B cell (primary cell): ENCODE measurements around the gene CYBB. TPM values are rescaled to one million over a fixed set of nuclear protein-coding genes. Genes with fewer than 3 reads are reported as not detected.

Experiments used
- ATAC-seq: fragments of 200-7000 bp; cut with Tn5 transposase; one replicate; pipeline ENCODE4 v1.10.0; 2021; ENCODE audit warnings: low read depth, mild to moderate bottlenecking, moderate number of reproducible peaks, moderate library complexity
- CTCF ChIA-PET: fragments of 350-600 bp; sonication (Branson Sonifier 250); formaldehyde crosslinking; loops from one replicate; lab custom pipeline; 2021; ENCODE audit warnings: antibody characterized with exemption, inconsistent platforms; lab: Charles Lee
- POLR2A ChIA-PET: fragments of 350-600 bp; sonication (Branson Sonifier 250); formaldehyde crosslinking; loops from one replicate; lab custom pipeline; 2021; ENCODE audit warnings: antibody characterized with exemption; lab: Charles Lee
- DNase-seq: peaks from one replicate; pipeline ENCODE4 v3.0.0; 2013
- H2AFZ ChIP-seq: 2 replicates; pipeline ENCODE4 v1.6.1; 2012; ENCODE audit warnings: mild to moderate bottlenecking, low read depth, low read length; ENCODE audit not compliant: insufficient read depth, poor library complexity, severe bottlenecking
- H3K27ac ChIP-seq, 2 donors: 1 replicate in 1 of 2; 2 replicates in 1 of 2; pipeline ENCODE4 v1.5.1; 2012 to 2013; ENCODE audit warnings: low read length in 2 of 2, mild to moderate bottlenecking in 2 of 2, moderate library complexity in 1 of 2
- H3K27me3 ChIP-seq, 4 experiments: fragments of 200-600 bp in 1 of 4; sonication (generic) in 1 of 4; replicated peaks in 1 of 4; 1 replicate in 2 of 4; 2 replicates in 2 of 4; pipeline versions ENCODE4 v1.6.1 to v1.7.0; 2013 to 2016; ENCODE audit warnings: low read length in 3 of 4, mild to moderate bottlenecking in 2 of 4, mixed read lengths in 1 of 4, moderate library complexity in 1 of 4; ENCODE audit not compliant: insufficient read depth in 4 of 4, control insufficient read depth in 3 of 4; ENCODE audit errors: control extremely low read depth in 1 of 4
- H3K36me3 ChIP-seq, 2 experiments: replicated peaks in 1 of 2; 1 replicate in 1 of 2; 2 replicates in 1 of 2; pipeline versions ENCODE4 v1.6.1 to v1.7.1; 2013; ENCODE audit warnings: low read length in 1 of 2; ENCODE audit not compliant: insufficient read depth in 2 of 2, control insufficient read depth in 1 of 2; ENCODE audit errors: control extremely low read depth in 1 of 2, extremely low read depth in 1 of 2
- H3K4me1 ChIP-seq, 2 donors: fragments of 200-600 bp in 1 of 2; sonication (generic) in 1 of 2; 1 replicate in 1 of 2; 2 replicates in 1 of 2; pipeline versions ENCODE4 v1.5.1 to v1.6.1; 2013 to 2017; ENCODE audit warnings: low read length in 2 of 2; ENCODE audit not compliant: control insufficient read depth in 2 of 2, insufficient read depth in 2 of 2
- H3K4me2 ChIP-seq: replicated peaks from 2 replicates; pipeline ENCODE3; 2012; ENCODE audit warnings: mild to moderate bottlenecking, low read depth, low read length; ENCODE audit not compliant: poor library complexity, severe bottlenecking
- H3K4me3 ChIP-seq, 5 experiments: fragments of 200-600 bp in 1 of 5; sonication (generic) in 1 of 5; 1 replicate in 3 of 5; 2 replicates in 2 of 5; pipeline versions ENCODE4 v1.5.1 to v1.7.0; 2011 to 2016; ENCODE audit warnings: low read length in 4 of 5, mild to moderate bottlenecking in 4 of 5, low read depth in 2 of 5, control low read depth in 1 of 5, moderate library complexity in 1 of 5; ENCODE audit not compliant: insufficient read depth in 1 of 5; ENCODE audit errors: control extremely low read depth in 1 of 5, extremely low read depth in 1 of 5
- H3K79me2 ChIP-seq: fragments of 200-600 bp; sonication (generic); one replicate; pipeline ENCODE4 v1.6.0; 2016; ENCODE audit warnings: low read length; ENCODE audit not compliant: control insufficient read depth, insufficient read depth
- H3K9ac ChIP-seq: fragments of 200-600 bp; sonication (generic); 2 replicates; pipeline ENCODE4 v1.6.1; 2017; ENCODE audit warnings: mild to moderate bottlenecking, low read length, moderate library complexity
- H3K9me3 ChIP-seq, 3 donors: one replicate each; pipeline versions ENCODE4 v1.6.1 to v1.7.1; 2013; ENCODE audit warnings: low read length in 2 of 3; ENCODE audit not compliant: control insufficient read depth in 2 of 3, insufficient read depth in 1 of 3; ENCODE audit errors: control extremely low read depth in 1 of 3
- H4K20me1 ChIP-seq: 2 replicates; pipeline ENCODE4 v1.6.0; 2012; ENCODE audit warnings: mild to moderate bottlenecking, low read length; ENCODE audit not compliant: insufficient read depth, control insufficient read depth, poor library complexity, severe bottlenecking
- H3K27ac Mint-ChIP-seq: one replicate; pipeline ENCODE4 v1.8.0; 2021; ENCODE audit warnings: mixed read lengths
- H3K27me3 Mint-ChIP-seq: one replicate; pipeline ENCODE4 v1.8.0; 2021; ENCODE audit warnings: mixed read lengths
- H3K4me1 Mint-ChIP-seq: one replicate; pipeline ENCODE4 v1.8.0; 2021; ENCODE audit warnings: mixed read lengths
- H3K4me3 Mint-ChIP-seq: one replicate; pipeline ENCODE4 v1.8.0; 2021; ENCODE audit warnings: mixed read lengths
- H3K9me3 Mint-ChIP-seq: one replicate; pipeline ENCODE4 v1.8.0; 2022; ENCODE audit warnings: mixed read lengths; ENCODE audit not compliant: insufficient read depth
- EZH2 ChIP-seq: IDR thresholded peaks from 2 replicates; pipeline ENCODE4 v1.6.1; 2012; ENCODE audit warnings: borderline replicate concordance, low read depth, mild to moderate bottlenecking, moderate library complexity, low read length; ENCODE audit not compliant: insufficient read depth, poor library complexity, severe bottlenecking
- WGBS: methylation state at CpG from one replicate; pipeline ENCODE4 v1.1.5; 2013; ENCODE audit warnings: missing lambda C conversion rate; ENCODE audit not compliant: insufficient coverage; 5-methylcytosine and 5-hydroxymethylcytosine counted together
- intact Hi-C: fragments of 100-400 bp; cut with micrococcal nuclease; formaldehyde crosslinking; loops from one replicate; pipeline ENCODE4 v1.10.0; 2022
- polyA plus RNA-seq: library from polyadenylated mRNA; depleted of rRNA; stranded (reverse); fragments of >200 nt; gene quantifications from 2 replicates; pipeline ENCODE4 v1.2.3, GENCODE V29; 2012
- total RNA-seq, 2 donors: library from RNA; stranded (reverse); fragments of 120-200 nt in 1 of 2; gene quantifications; 1 replicate in 1 of 2; 2 replicates in 1 of 2; pipeline versions ENCODE4 v1.2.3 to v1.2.4, GENCODE V29; 2013 to 2022
- TF ChIP-seq, protein P1 (sequence below): fragments of 200-600 bp; IDR thresholded peaks from one replicate; pipeline ENCODE4 v1.8.0; 2022; ENCODE audit warnings: antibody characterized with exemption, mild to moderate bottlenecking

Gene CYBB
- total and polyA plus RNA-seq, 2 donors (not counting 1 experiment from before 2014, with no cell fraction given), result 72.1 to 132 TPM

DNA sequence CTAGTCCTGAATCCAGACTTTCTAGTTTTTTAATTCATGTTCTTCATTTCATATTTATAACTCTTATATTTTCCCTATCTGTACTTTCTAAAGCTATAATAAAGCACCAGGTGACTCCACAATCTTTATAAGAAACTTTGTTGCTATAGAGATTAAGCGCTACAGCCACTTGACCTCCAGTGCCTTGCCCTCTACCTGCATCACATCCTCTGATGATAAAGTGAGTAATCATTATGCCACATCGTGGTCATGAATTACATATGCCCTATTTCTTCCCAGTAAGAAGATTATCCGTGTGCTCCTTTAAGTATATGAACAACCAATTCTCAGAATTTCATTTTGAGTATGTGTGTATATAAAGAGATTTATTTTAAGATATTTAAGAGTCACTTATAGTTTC, 74.3 kb downstream of the CYBB start:
- intact Hi-C loops, result no loop called here
- Histone ChIP-seq H3K9me3 (no peaks in the 10 kb centered on the region), H3K36me3 (no peaks in the 10 kb centered on the region), H3K4me2 (no peak overlapping the region), H3K79me2 (no peaks in the 10 kb centered on the region), H3K27ac (no peak overlapping the region), H3K27me3 (peaks cover 0 to 8% (median 0%) of the 10 kb centered on the region in 4 experiments), H3K9ac (no peak overlapping the region), H2AFZ (no peak overlapping the region), H3K4me1 (no peaks in the 10 kb centered on the region), H4K20me1 (no peaks in the 10 kb centered on the region), H3K4me3 (no peak overlapping the region)
- no peak for TF ChIP-seq EZH2
- TF ChIP-seq, protein P1, sequence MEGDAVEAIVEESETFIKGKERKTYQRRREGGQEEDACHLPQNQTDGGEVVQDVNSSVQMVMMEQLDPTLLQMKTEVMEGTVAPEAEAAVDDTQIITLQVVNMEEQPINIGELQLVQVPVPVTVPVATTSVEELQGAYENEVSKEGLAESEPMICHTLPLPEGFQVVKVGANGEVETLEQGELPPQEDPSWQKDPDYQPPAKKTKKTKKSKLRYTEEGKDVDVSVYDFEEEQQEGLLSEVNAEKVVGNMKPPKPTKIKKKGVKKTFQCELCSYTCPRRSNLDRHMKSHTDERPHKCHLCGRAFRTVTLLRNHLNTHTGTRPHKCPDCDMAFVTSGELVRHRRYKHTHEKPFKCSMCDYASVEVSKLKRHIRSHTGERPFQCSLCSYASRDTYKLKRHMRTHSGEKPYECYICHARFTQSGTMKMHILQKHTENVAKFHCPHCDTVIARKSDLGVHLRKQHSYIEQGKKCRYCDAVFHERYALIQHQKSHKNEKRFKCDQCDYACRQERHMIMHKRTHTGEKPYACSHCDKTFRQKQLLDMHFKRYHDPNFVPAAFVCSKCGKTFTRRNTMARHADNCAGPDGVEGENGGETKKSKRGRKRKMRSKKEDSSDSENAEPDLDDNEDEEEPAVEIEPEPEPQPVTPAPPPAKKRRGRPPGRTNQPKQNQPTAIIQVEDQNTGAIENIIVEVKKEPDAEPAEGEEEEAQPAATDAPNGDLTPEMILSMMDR, result no peak
- WGBS, result no CpG with 5 or more reads among the region's 3 CpGs
- H3K27ac Mint-ChIP-seq, result no peak overlapping the region
- no peak for ATAC-seq
- no peak for DNase-seq
- H3K9me3 Mint-ChIP-seq, result no peaks in the 10 kb centered on the region
- peaks cover 6% of the 10 kb centered on the region for H3K27me3 Mint-ChIP-seq
- CTCF ChIA-PET, result no interaction called here
- no peaks in the 10 kb centered on the region for H3K4me1 Mint-ChIP-seq
- POLR2A ChIA-PET, result no interaction called here
- no peak overlapping the region for H3K4me3 Mint-ChIP-seq

DNA sequence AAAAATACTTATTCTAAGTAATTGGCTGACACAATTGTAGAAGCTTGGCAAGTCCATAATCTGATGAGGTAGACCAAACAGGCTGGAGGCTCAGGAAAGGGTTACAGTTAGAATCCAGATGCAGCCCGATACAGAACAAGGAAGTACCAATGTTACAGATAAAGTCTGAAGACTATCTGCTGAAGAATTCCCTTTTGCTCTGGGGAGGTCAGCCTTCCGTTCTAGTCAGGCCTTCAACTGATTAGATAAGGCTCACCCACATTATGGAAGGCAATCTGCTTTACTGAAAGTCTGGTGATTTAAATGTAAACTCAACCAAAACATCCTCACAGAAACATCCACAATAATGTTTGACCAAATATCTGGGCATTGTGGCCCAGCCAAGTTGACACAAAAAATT, 74.9 kb downstream of the CYBB start:
- Histone ChIP-seq H3K4me3 (no peak overlapping the region), H3K27me3 (peaks cover 0 to 8% (median 0%) of the 10 kb centered on the region in 4 experiments), H3K79me2 (no peaks in the 10 kb centered on the region), H3K36me3 (no peaks in the 10 kb centered on the region), H3K4me2 (no peak overlapping the region), H3K9me3 (no peaks in the 10 kb centered on the region), H3K27ac (no peak overlapping the region), H4K20me1 (no peaks in the 10 kb centered on the region), H2AFZ (no peak overlapping the region), H3K4me1 (no peaks in the 10 kb centered on the region), H3K9ac (no peak overlapping the region)
- ChIA-PET CTCF (no interaction called here), POLR2A (no interaction called here)
- ATAC-seq, result no peak
- TF ChIP-seq, protein P1, result no peak
- TF ChIP-seq EZH2, result no peak
- no peak overlapping the region for H3K4me3 Mint-ChIP-seq
- intact Hi-C loops, result no loop called here
- no peaks in the 10 kb centered on the region for H3K9me3 Mint-ChIP-seq
- H3K27ac Mint-ChIP-seq, result no peak overlapping the region
- no peak for DNase-seq
- peaks cover 6% of the 10 kb centered on the region for H3K27me3 Mint-ChIP-seq
- WGBS, result no CpG with 5 or more reads among the region's 2 CpGs
- no peaks in the 10 kb centered on the region for H3K4me1 Mint-ChIP-seq
